Endothelial cell (in vitro differentiated cells): ENCODE measurements around the gene OCSTAMP. TPM values are rescaled to one million over a fixed set of nuclear protein-coding genes. Genes with fewer than 3 reads are reported as not detected.

ENCODE experiments used
- DNase-seq: peaks from one replicate; pipeline ENCODE4 v3.0.0; 2021; ENCODE audit warnings: low spot score
- H3K27ac Mint-ChIP-seq: one replicate; pipeline ENCODE4 v1.8.0; 2021; ENCODE audit warnings: mixed read lengths, inconsistent platforms; ENCODE audit not compliant: unreplicated experiment
- H3K27me3 Mint-ChIP-seq: one replicate; pipeline ENCODE4 v1.8.0; 2021; ENCODE audit warnings: mild to moderate bottlenecking, moderate library complexity, mixed read lengths, inconsistent platforms; ENCODE audit not compliant: unreplicated experiment
- H3K36me3 Mint-ChIP-seq: one replicate; pipeline ENCODE4 v1.8.0; 2021; ENCODE audit warnings: mild to moderate bottlenecking, low read depth, mixed read lengths, inconsistent platforms; ENCODE audit not compliant: unreplicated experiment
- H3K4me1 Mint-ChIP-seq: one replicate; pipeline ENCODE4 v1.8.0; 2021; ENCODE audit warnings: mild to moderate bottlenecking, mixed read lengths, inconsistent platforms; ENCODE audit not compliant: unreplicated experiment
- H3K4me3 Mint-ChIP-seq: one replicate; pipeline ENCODE4 v1.8.0; 2021; ENCODE audit warnings: mild to moderate bottlenecking, mixed read lengths, inconsistent platforms; ENCODE audit not compliant: unreplicated experiment
- H3K9me3 Mint-ChIP-seq: one replicate; pipeline ENCODE4 v1.8.0; 2021; ENCODE audit warnings: mixed read lengths, inconsistent platforms; ENCODE audit not compliant: unreplicated experiment
- total RNA-seq: library from RNA; stranded (reverse); fragmentation: NEBNext Ultra II Directional; extraction: Animal tissue kit (Norgen Biotek cat#: 25700); gene quantifications from one replicate; pipeline ENCODE4 v1.2.1, GENCODE V29; 2021; ENCODE audit not compliant: unreplicated experiment
- TF ChIP-seq, protein P1 (sequence below): fragments of 200-600 bp; sonication (generic); IDR thresholded peaks from one replicate; pipeline ENCODE4 v1.5.0; 2021; ENCODE audit warnings: antibody characterized with exemption; ENCODE audit not compliant: unreplicated experiment

OCSTAMP gene
- total RNA-seq, 1 donor from 2014 or later: not detected

DNA sequence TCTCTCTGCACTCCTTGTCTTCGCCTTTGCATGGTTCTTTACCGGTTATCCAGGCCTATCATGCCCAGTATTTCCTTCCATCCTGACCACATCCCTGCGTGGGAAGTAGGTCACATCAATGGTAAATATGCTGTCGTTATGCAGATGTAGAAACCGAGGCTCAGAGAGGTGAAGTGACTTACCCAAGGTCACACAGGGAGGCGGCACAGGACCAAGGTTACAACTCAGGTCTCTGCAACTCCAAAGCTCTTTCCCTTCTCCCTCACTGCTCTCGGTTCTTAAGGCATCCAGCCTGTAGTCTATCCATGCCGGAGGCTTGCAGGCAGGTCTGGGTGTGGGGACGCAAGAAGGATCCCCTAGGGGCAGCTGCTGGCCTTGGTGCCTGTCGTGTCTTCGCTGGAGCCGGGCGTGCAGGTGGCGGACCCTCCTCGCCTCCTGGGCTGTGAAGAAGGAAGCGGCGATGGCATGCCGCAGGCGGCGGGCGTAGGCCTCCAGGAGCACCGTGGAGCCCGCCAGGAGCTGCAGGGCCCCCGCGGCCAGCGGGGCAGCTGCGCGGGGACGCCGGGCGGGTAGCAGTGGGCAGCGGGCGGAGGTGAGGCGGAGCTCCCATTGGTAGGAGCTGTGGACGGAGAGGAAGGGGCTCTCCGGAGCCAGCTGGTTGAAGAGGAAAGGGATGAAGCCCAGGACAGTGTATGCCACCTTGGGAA is 9.1 kb downstream of the OCSTAMP start:
- no peaks in the 10 kb centered on the region for H3K27me3 Mint-ChIP-seq
- no peaks in the 10 kb centered on the region for H3K4me1 Mint-ChIP-seq
- H3K27ac Mint-ChIP-seq: no peak overlapping the region
- H3K9me3 Mint-ChIP-seq: no peaks in the 10 kb centered on the region
- TF ChIP-seq, protein P1, sequence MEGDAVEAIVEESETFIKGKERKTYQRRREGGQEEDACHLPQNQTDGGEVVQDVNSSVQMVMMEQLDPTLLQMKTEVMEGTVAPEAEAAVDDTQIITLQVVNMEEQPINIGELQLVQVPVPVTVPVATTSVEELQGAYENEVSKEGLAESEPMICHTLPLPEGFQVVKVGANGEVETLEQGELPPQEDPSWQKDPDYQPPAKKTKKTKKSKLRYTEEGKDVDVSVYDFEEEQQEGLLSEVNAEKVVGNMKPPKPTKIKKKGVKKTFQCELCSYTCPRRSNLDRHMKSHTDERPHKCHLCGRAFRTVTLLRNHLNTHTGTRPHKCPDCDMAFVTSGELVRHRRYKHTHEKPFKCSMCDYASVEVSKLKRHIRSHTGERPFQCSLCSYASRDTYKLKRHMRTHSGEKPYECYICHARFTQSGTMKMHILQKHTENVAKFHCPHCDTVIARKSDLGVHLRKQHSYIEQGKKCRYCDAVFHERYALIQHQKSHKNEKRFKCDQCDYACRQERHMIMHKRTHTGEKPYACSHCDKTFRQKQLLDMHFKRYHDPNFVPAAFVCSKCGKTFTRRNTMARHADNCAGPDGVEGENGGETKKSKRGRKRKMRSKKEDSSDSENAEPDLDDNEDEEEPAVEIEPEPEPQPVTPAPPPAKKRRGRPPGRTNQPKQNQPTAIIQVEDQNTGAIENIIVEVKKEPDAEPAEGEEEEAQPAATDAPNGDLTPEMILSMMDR: no peak
- no peak for DNase-seq
- H3K36me3 Mint-ChIP-seq: no peaks in the 10 kb centered on the region
- no peak overlapping the region for H3K4me3 Mint-ChIP-seq

DNA sequence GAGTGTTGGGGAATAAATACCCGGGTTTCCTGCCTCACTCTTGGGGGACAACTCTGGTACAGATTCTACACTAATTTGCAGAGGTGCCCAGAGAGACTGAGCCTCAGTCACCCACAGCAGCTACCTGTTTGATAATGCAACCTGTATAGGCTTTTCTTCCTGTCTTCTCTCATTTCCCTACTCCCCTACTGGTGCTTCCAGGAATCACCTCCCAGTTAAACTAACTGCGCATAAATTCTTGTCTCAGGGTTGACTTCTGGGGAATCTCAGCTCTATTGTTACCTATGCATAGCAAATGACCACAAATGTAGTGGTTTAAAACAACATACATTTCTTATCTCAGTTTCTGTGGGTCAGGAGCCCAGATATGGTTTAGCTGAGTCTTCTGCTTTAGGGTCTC is 11.3 kb downstream of the OCSTAMP start:
- no peaks in the 10 kb centered on the region for H3K27me3 Mint-ChIP-seq
- DNase-seq: no peak
- H3K9me3 Mint-ChIP-seq: no peaks in the 10 kb centered on the region
- H3K4me1 Mint-ChIP-seq: no peaks in the 10 kb centered on the region
- no peak overlapping the region for H3K27ac Mint-ChIP-seq
- H3K36me3 Mint-ChIP-seq: no peaks in the 10 kb centered on the region
- TF ChIP-seq, protein P1: peak; percentile 47
- H3K4me3 Mint-ChIP-seq: no peak overlapping the region

DNA sequence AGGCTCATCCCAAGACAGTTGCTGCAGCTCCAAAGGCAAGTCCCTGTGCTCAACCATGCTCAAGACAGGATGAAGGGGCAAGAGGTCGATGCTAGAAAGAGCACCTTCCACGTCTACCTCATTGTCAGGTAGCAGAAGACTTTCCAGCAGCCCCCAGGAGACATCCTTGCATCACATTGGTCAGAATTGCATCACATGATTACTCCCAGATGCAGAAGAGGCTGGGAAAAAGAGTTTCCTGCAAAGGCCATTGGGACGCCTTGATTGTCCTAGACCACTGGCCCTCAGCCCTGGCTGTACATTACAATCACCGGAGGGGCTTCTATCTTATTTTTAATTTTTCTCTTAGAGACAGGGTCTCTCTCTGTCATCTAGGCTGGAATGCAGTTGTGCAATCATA is 19.8 kb downstream of the OCSTAMP start:
- no peaks in the 10 kb centered on the region for H3K27me3 Mint-ChIP-seq

DNA sequence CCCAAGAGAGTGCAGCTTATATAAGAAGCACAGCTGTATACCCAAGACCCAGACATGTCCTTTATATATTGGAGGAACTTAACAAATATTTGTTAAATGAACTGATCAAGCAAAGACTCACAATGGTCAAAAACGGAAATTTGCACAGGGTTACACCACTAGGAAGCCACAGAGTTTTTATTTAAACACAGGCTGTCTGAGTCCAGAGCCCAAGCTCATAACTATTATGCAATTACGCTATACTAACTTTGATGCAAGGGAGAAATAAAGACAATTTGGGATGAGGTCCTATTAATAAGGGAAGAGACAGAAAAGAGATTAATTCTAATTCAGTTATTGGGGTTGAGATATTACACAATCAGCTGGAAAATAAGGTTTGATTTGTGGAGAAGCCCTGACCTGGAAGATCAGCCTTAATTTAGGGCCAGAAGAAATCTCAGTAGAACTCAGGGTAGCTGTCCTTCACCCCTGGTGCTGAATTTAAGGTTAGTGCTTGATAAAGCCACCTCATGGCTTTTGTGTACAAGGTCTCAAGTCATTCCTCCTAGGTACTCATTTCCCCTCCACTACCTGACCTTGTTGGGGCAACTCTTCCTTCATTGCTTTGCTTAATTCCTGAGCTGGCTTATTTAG is 26.6 kb downstream of the OCSTAMP start:
- Mint-ChIP-seq H3K4me3 (no peak overlapping the region), H3K27me3 (no peaks in the 10 kb centered on the region), H3K27ac (no peak overlapping the region), H3K36me3 (no peaks in the 10 kb centered on the region), H3K9me3 (no peaks in the 10 kb centered on the region), H3K4me1 (no peaks in the 10 kb centered on the region)
- TF ChIP-seq, protein P1: no peak
- no peak for DNase-seq

More for the DNA sequence above, 19.8 kb downstream of the OCSTAMP start:
- TF ChIP-seq, protein P1: no peak
- Mint-ChIP-seq H3K4me1 (no peaks in the 10 kb centered on the region), H3K36me3 (no peaks in the 10 kb centered on the region), H3K9me3 (no peaks in the 10 kb centered on the region), H3K4me3 (no peak overlapping the region), H3K27ac (no peak overlapping the region)
- DNase-seq: no peak

DNA sequence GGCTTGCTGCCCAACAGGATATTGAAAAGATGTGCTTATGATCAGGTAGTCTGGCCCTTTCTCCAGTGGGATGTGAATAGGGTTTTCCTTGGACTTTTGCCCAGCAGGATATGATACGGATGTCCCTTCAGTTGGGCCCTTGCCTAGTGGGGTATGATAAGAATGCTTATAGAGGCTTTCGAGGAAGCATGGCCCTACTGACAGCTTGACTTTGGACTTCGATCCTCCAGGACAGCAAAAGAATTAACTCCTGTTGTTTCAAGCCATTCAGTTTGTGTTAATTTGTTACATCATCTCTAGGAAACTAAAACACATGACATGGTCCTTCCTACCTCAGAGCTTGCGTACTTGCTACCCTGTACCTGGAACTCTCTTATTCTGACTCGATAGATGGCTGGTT is 27.3 kb downstream of the OCSTAMP start:
- Mint-ChIP-seq H3K27ac (no peak overlapping the region), H3K4me1 (no peaks in the 10 kb centered on the region), H3K9me3 (no peaks in the 10 kb centered on the region), H3K4me3 (no peak overlapping the region), H3K27me3 (no peaks in the 10 kb centered on the region), H3K36me3 (no peaks in the 10 kb centered on the region)
- DNase-seq: no peak
- TF ChIP-seq, protein P1: no peak
